ENCODE results near the gene TTC28. TPM values are rescaled to one million over a fixed set of nuclear protein-coding genes. Genes with fewer than 3 reads are reported as not detected.
A peak's percentile ranks its signal among the peaks of the same experiment; 100 is the strongest.

Gene TTC28
- total RNA-seq, 3 donors from 2014 or later = 0.66 to 0.90 (median 0.71) TPM

DNA sequence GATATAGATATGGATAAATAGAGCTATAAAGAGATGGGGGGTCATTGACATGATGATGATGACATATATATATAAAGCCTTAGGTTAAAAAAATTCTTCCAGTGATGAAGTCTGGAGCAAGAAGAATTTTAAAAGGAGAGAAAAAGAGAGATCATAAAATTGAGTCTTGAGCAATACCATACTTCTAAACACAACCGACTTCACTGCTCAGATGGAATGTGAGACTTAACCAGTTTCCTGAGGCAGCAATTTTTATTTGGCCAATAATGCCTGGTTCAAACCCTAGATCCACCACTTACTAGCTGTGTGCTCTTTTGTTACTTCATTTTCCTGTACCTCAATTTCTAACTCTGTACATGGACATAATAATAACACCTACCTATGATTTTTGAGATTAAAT is 229.5 kb downstream of the TTC28 start:
- no peaks in the 10 kb centered on the region for H3K36me3 Mint-ChIP-seq (ENCODE audit: insufficient read depth)
- DNase-seq (no peak), ATAC-seq (no peak)
- H3K9me3 Mint-ChIP-seq = no peaks in the 10 kb centered on the region
- no peak overlapping the region for H3K4me3 Mint-ChIP-seq
- peaks cover 11% of the 10 kb centered on the region for H3K27me3 Mint-ChIP-seq (ENCODE audit: low read depth)
- H3K4me1 Mint-ChIP-seq (ENCODE audit: low read depth) = no peaks in the 10 kb centered on the region

DNA sequence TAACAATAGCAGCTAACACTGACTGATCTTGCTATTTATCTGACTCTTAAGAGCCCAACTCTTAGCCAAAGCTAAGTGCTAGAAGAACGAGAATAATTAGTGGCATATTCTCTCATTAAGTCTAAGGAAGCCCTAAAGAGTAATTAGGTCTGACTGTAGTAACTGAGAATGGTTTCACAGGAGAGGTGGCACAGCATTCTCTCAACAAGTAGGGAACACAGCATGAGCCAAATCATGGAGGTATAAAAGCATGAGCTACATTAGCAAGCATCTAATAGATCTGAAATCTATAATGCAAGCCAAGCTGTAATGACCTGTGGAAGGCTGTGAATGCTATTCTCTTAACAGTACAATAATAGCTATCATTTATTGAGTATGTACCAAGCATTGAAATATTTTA is 230.6 kb downstream of the TTC28 start:
- H3K4me1 Mint-ChIP-seq (ENCODE audit: low read depth) = no peaks in the 10 kb centered on the region
- DNase-seq (no peak), ATAC-seq (no peak)
- H3K27me3 Mint-ChIP-seq (ENCODE audit: low read depth) = peaks cover 13% of the 10 kb centered on the region
- H3K4me3 Mint-ChIP-seq = no peak overlapping the region
- no peaks in the 10 kb centered on the region for H3K9me3 Mint-ChIP-seq
- no peaks in the 10 kb centered on the region for H3K36me3 Mint-ChIP-seq (ENCODE audit: insufficient read depth)

- ATAC-seq (no peak), DNase-seq (no peak)
- Mint-ChIP-seq H3K9me3 (no peaks in the 10 kb centered on the region), H3K4me3 (no peak overlapping the region), H3K36me3 (ENCODE audit: insufficient read depth) (no peaks in the 10 kb centered on the region), H3K4me1 (ENCODE audit: low read depth) (peaks cover under 1% of the 10 kb centered on the region), H3K27me3 (ENCODE audit: low read depth) (peaks cover 13% of the 10 kb centered on the region)
Measured at GRCh38 chr22:28448625-28449024, 231.0 kb downstream of the TTC28 start.

- Mint-ChIP-seq H3K4me1 (ENCODE audit: low read depth) (peaks cover 13% of the 10 kb centered on the region), H3K36me3 (ENCODE audit: insufficient read depth) (no peaks in the 10 kb centered on the region), H3K4me3 (no peak overlapping the region), H3K9me3 (no peaks in the 10 kb centered on the region), H3K27me3 (ENCODE audit: low read depth) (peaks cover 29% of the 10 kb centered on the region)
- ATAC-seq (no peak), DNase-seq (no peak)
Measured at GRCh38 chr22:28444659-28445058, 235.0 kb downstream of the TTC28 start.

DNA sequence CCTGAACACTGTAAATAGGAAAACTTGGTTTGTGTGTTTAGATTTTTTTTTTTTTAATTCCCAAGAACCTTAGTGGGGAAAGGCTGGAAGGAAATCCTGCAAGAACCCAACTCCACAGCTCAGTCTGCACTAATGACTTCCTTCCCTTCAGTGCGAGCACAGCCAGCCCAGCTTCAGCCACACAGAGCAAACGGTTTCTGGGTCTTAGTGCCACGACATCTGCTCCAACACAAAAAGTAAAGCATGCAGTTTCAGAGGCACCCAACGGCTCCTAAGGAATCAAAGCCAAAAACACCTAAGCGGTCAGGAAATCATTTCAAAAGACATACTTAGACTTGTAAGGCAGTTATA is 236.1 kb downstream of the TTC28 start:
- DNase-seq = peak; percentile 5
- Mint-ChIP-seq H3K36me3 (ENCODE audit: insufficient read depth) (no peaks in the 10 kb centered on the region), H3K27me3 (ENCODE audit: low read depth) (peaks cover 29% of the 10 kb centered on the region), H3K4me3 (peak overlapping the region; percentile 78), H3K9me3 (no peaks in the 10 kb centered on the region), H3K4me1 (ENCODE audit: low read depth) (peaks cover 13% of the 10 kb centered on the region)
- ATAC-seq = no peak

GRCh38 chr22:28442711-28443525 is 236.7 kb downstream of the TTC28 start:
- H3K4me3 Mint-ChIP-seq = peak overlapping the region; percentile 78
- H3K36me3 Mint-ChIP-seq (ENCODE audit: insufficient read depth) = no peaks in the 10 kb centered on the region
- H3K4me1 Mint-ChIP-seq (ENCODE audit: low read depth) = peaks cover 13% of the 10 kb centered on the region
- ATAC-seq = peak; percentile 51 to 69
- peaks cover 29% of the 10 kb centered on the region for H3K27me3 Mint-ChIP-seq (ENCODE audit: low read depth)
- DNase-seq = no peak
- H3K9me3 Mint-ChIP-seq = no peaks in the 10 kb centered on the region

DNA sequence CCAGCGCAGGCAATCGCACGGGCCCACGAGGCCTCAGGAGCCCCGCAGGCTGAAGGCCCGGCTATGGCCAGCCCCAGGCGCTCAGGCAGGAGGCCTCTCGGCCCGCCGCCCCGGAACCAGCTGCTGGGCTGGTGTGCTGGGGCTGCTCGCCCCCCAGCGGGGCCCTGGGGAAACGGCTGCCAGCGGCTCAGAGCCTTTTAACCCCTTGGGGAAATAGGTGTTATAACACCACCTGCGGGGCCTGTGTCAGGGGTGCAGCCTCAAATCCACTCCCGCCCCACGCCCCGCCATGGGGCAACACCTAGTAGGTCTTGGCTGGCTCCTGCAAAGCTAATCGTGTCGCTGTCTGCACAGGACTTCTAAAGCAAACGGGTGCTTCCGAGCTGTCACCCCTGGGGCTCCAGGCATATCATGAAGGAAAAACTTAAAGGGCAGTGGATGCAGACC is 237.4 kb downstream of the TTC28 start:
- Mint-ChIP-seq H3K27me3 (ENCODE audit: low read depth) (peaks cover 29% of the 10 kb centered on the region), H3K4me3 (peak overlapping the region; percentile 78), H3K4me1 (ENCODE audit: low read depth) (peaks cover 13% of the 10 kb centered on the region), H3K36me3 (ENCODE audit: insufficient read depth) (no peaks in the 10 kb centered on the region), H3K9me3 (no peaks in the 10 kb centered on the region)
- DNase-seq (peak; percentile 44), ATAC-seq (peak; percentile 94)

DNA sequence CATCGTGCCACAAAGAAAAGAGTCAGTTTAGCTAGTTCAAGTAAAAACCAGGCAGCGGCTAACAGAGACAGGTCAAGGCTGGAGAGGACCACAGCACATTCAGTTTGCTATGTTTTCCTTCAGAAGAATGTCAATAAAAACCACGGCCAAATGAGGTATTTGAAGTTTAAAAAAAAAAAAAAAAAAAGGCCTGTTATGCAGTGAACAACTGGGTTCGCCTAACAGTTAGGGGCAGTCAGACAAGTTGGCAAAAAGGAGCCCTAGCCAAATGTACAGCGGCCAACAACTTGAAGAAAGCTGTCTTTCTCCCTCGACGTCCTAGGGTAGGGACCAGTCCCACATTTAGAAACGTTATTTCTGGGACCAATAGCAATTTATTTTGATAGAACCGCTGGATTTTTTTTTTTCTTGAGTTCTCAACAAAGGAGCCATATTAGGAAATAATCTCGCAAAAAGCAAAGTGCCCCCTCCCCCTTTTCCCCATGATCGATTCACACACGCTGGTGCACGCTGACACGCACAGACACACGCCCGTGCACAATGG is 237.8 kb downstream of the TTC28 start:
- DNase-seq (no peak), ATAC-seq (no peak)
- Mint-ChIP-seq H3K4me3 (peak overlapping the region; percentile 62), H3K4me1 (ENCODE audit: low read depth) (peaks cover 13% of the 10 kb centered on the region), H3K36me3 (ENCODE audit: insufficient read depth) (no peaks in the 10 kb centered on the region), H3K27me3 (ENCODE audit: low read depth) (peaks cover 29% of the 10 kb centered on the region), H3K9me3 (no peaks in the 10 kb centered on the region)

DNA sequence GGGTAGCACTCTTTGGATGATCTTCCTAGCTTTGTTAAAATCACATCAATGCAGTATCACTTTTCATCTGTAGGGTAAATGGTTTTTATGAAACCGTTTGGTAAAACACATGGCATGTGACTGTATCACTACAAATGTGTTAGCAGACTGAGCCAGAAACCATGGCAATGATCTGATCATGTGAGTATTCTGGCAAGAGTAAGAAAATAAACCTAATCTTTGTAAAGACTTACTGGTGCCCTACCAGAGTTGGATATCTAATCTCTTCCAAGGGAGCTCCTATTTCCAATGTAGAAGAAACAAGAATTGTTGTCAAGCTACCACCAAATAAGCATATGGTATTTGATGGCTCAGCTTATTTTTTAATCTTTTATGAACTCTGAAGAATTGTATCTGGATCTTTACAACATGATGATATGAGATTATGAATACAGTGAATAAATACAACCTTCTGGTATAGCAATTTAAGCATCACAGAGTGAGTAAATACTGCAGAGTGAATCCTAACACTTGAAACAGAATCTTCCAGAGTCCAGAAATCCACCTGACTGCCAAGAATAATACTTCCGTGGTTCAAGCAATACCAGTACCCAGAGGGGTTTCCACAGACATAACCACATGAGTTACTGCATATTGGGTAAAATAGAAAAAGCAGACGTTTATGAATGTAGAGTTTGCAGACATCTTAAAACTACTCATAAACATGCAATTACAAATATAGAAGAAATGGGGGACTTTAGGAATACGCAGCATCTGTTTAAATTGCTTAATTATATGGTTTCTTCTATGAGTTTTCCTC is 238.8 kb downstream of the TTC28 start:
- peaks cover 26% of the 10 kb centered on the region for H3K27me3 Mint-ChIP-seq (ENCODE audit: low read depth)
- H3K4me1 Mint-ChIP-seq (ENCODE audit: low read depth) = peaks cover 13% of the 10 kb centered on the region
- H3K9me3 Mint-ChIP-seq = no peaks in the 10 kb centered on the region
- DNase-seq (no peak), ATAC-seq (no peak)
- no peak overlapping the region for H3K4me3 Mint-ChIP-seq
- no peaks in the 10 kb centered on the region for H3K36me3 Mint-ChIP-seq (ENCODE audit: insufficient read depth)

DNA sequence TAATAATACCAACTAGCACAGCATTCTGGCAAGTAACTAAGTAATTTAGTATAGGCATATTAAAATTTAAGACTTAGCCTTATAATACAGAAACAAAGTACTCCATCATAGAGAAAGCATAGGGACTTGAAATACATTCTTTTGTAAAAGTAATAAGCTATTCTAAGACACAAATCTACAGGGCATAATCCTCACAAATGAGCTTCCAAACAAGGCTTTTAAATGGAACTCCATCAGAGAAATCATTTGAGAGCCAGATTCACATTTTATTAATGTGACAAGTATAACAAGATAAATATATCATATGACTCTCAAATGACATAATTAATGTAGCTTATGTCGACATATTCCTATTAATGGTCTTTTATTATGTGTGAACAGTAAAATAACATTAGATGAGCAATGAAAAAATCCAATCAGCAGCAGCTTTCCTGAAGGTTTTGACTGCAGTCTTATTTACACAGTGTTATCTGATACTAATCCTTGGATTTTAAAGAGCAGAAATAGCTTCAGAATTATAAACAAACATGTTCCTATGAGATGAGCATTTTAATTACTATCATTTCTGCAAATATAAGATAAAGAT is 241.4 kb downstream of the TTC28 start:
- no peak for DNase-seq
- H3K4me3 Mint-ChIP-seq = no peak overlapping the region
- peaks cover 9% of the 10 kb centered on the region for H3K4me1 Mint-ChIP-seq (ENCODE audit: low read depth)
- H3K36me3 Mint-ChIP-seq (ENCODE audit: insufficient read depth) = no peaks in the 10 kb centered on the region
- H3K9me3 Mint-ChIP-seq = no peaks in the 10 kb centered on the region
- no peak for ATAC-seq
- H3K27me3 Mint-ChIP-seq (ENCODE audit: low read depth) = peaks cover 16% of the 10 kb centered on the region

DNA sequence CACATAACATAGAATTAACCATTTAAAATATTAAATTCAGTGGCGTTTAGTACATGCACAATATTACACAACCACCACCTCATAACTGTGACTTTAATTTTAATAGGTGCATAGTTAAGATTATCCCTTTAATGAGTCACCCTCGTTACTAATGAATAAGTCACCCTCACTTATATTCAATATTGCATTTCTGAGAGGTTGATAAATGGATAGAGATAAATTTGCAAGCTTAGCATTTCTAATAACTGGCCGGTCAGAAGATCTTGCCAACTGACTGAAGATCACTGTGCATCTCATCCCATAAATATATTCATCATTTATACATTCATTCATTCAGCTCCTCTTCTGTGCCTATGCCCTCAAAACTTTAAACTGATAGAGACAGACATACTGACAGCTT is 243.7 kb downstream of the TTC28 start:
- no peak for DNase-seq
- no peak for ATAC-seq
- Mint-ChIP-seq H3K27me3 (ENCODE audit: low read depth) (peaks cover 5% of the 10 kb centered on the region), H3K4me1 (ENCODE audit: low read depth) (peaks cover 1% of the 10 kb centered on the region), H3K4me3 (no peak overlapping the region), H3K36me3 (ENCODE audit: insufficient read depth) (no peaks in the 10 kb centered on the region), H3K9me3 (no peaks in the 10 kb centered on the region)

GRCh38 chr22:28435140-28435768 is 244.4 kb downstream of the TTC28 start:
- Mint-ChIP-seq H3K4me1 (ENCODE audit: low read depth) (no peaks in the 10 kb centered on the region), H3K4me3 (no peak overlapping the region), H3K36me3 (ENCODE audit: insufficient read depth) (no peaks in the 10 kb centered on the region), H3K9me3 (no peaks in the 10 kb centered on the region), H3K27me3 (ENCODE audit: low read depth) (peaks cover 4% of the 10 kb centered on the region)
- DNase-seq (no peak), ATAC-seq (no peak)

DNA sequence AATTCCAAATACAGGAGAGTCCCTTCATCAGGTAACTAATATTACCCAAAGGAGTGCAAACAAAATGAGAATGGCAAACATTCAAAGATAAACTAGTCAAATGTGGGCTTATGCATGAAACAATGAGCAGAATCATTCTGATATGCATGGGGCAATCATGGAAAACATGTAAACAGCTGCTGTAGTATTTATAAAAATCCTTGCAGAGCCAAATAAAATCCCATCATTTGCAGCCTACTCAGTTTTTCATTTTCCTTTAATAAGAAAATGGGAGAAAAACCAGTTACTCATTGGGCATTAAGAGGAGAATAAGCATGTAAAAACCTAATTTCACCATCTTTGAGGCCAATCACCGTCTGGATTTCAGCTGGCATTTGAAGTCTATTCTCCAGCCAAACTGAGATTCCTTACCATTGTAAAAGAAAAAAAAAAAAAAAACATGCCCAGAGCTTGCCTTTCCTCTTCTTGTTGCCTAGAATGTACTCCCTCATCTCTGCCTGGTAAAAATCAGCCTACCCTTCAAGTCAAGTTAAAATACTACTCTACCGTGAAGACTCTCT is 249.1 kb downstream of the TTC28 start:
- Mint-ChIP-seq H3K4me1 (ENCODE audit: low read depth) (no peaks in the 10 kb centered on the region), H3K4me3 (no peak overlapping the region), H3K27me3 (ENCODE audit: low read depth) (peaks cover 5% of the 10 kb centered on the region), H3K9me3 (no peaks in the 10 kb centered on the region), H3K36me3 (ENCODE audit: insufficient read depth) (no peaks in the 10 kb centered on the region)
- ATAC-seq (no peak), DNase-seq (no peak)

GRCh38 chr22:28429711-28430110 is 249.9 kb downstream of the TTC28 start:
- Mint-ChIP-seq H3K4me3 (no peak overlapping the region), H3K4me1 (ENCODE audit: low read depth) (no peaks in the 10 kb centered on the region), H3K9me3 (no peaks in the 10 kb centered on the region), H3K27me3 (ENCODE audit: low read depth) (peaks cover 5% of the 10 kb centered on the region), H3K36me3 (ENCODE audit: insufficient read depth) (no peaks in the 10 kb centered on the region)
- no peak for ATAC-seq
- DNase-seq = no peak

All from activated T-cell treated with anti-CD3 and anti-CD28 coated beads, Interleukin-2, amount 50 U/mL, for 4 hours (primary cell).